ENCODE data around the gene PPIF. TPM values are rescaled to one million over a fixed set of nuclear protein-coding genes. Genes with fewer than 3 reads are reported as not detected.

PPIF gene
- total and polyA plus RNA-seq, 2 of the 4 experiments (the other 2 are of a cell fraction), result 29.2 to 130 TPM

DNA sequence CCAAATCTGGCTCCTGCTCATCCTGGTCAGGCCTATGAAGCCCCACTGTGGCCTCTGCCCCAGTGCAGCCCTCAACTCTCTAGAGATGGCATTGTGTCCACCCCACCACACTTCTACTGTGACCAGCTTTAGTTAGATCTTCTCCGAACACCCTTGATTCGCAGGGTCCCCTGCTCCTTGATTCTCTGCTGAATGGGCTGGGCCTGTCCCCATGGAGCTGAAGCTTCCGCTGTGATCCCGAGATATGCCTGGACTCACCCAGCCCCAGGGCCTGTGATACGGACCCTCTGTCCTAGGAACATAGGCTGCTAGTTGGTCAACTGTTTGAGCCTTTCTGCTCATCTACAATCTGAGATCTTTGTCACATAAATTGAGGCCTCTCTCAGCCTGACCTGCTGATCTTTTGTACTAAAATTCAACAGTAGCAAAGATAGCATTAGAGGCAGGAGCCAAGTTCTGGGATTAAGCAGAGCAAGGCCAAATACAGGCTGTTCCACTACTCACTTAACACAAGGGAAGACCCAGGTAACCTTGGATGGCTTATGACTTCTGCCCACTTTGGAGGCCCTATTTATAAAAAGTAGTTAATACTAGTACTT, 6.5 kb upstream of the PPIF start:
- Histone ChIP-seq H4K20me1 (ENCODE audit: insufficient read depth, low read length) (no peaks in the 10 kb centered on the region), H3K9ac (ENCODE audit: low read depth, low read length) (no peak overlapping the region), H2AK5ac (ENCODE audit: low read depth, low read length) (no peak overlapping the region), H3K4ac (ENCODE audit: low read depth, low read length) (no peak overlapping the region), H3K79me1 (ENCODE audit: low read depth in 1 of 2, low read length in 2 of 2) (no peaks in the 10 kb centered on the region), H3K9me3 (ENCODE audit: control insufficient read depth, insufficient read depth, low read length) (no peaks in the 10 kb centered on the region), H3K4me1 (ENCODE audit: control insufficient read depth, insufficient read depth, low read length) (0 out of 2 replicates have a peak, but pooled peaks cover 3% of the 10 kb centered on the region), H2BK120ac (ENCODE audit: low read depth, low read length) (no peak overlapping the region), H2BK20ac (ENCODE audit: low read depth, low read length) (0 out of 2 replicates have a peak overlapping the region, but pooled peaks have one; percentile 18), H3K36me3 (ENCODE audit: control insufficient read depth, insufficient read depth, low read length) (no peaks in the 10 kb centered on the region), H3K14ac (replicated peaks; ENCODE audit: low read depth, low read length) (no peak overlapping the region), H2AK9ac (replicated peaks; ENCODE audit: low read depth, low read length, poor library complexity) (no peak overlapping the region), H3K27ac (ENCODE audit: insufficient read depth, low read length) (no peak overlapping the region), H3K23ac (ENCODE audit: low read depth, low read length) (no peak overlapping the region), H3K18ac (ENCODE audit: low read depth, low read length) (no peak overlapping the region), H3K56ac (ENCODE audit: extremely low read depth, insufficient read depth, low read length) (no peak overlapping the region), H3K4me2 (ENCODE audit: low read depth, low read length) (no peak overlapping the region), H4K91ac (ENCODE audit: insufficient read depth, low read depth, low read length) (no peak overlapping the region), H2BK15ac (ENCODE audit: low read depth, low read length) (no peak overlapping the region), H3K4me3 (ENCODE audit: insufficient read depth, low read depth, low read length) (no peak overlapping the region), H2AFZ (replicated peaks; ENCODE audit: low read length, poor library complexity) (no peak overlapping the region), H3K27me3 (ENCODE audit: control insufficient read depth, insufficient read depth, low read length) (no peaks in the 10 kb centered on the region), H2BK5ac (ENCODE audit: low read depth, low read length, poor library complexity, severe bottlenecking) (no peak overlapping the region), H4K5ac (ENCODE audit: low read depth, low read length) (no peak overlapping the region), H4K8ac (ENCODE audit: low read depth in 2 of 2, low read length in 2 of 2) (no peak overlapping the region), H3K9me1 (ENCODE audit: insufficient read depth, low read length) (0 out of 2 replicates have a peak, but pooled peaks cover 4% of the 10 kb centered on the region)
- DNase-seq, result no peak
- in situ Hi-C loops (cut with MboI; ENCODE audit: low sequenced_read_pairs), result no loop called here
- intact Hi-C loops (cut with micrococcal nuclease), result no loop called here
- 84% methylated on average over 5 of the region's 5 CpGs; no CpG with 5 or more reads in 1 of the 2 experiments for WGBS, 2 experiments (ENCODE audit: extremely low coverage in 2 of 2, insufficient read length in 1 of 2)
- ChIA-PET POLR2A (ENCODE audit: unreplicated experiment) (no interaction called here), CTCF (no interaction called here)
- BruUV-seq (replicated peaks), result no TSS peak
- TF ChIP-seq CHD1 (IDR thresholded peaks at IDR 0.05; ENCODE audit: low read depth, low read length) (no peak), MXI1 (IDR thresholded peaks at IDR 0.05; ENCODE audit: borderline replicate concordance, low read depth, low read length) (no peak), MAZ (IDR thresholded peaks at IDR 0.05; ENCODE audit: borderline replicate concordance, low read depth, low read length) (no peak), RCOR1 (IDR thresholded peaks at IDR 0.05; ENCODE audit: insufficient replicate concordance, low read length) (no peak), CTCF (conservative IDR thresholded peaks at IDR 0.05; ENCODE audit: low read depth, low read length) (no peak)
- TF ChIP-seq, protein P1, sequence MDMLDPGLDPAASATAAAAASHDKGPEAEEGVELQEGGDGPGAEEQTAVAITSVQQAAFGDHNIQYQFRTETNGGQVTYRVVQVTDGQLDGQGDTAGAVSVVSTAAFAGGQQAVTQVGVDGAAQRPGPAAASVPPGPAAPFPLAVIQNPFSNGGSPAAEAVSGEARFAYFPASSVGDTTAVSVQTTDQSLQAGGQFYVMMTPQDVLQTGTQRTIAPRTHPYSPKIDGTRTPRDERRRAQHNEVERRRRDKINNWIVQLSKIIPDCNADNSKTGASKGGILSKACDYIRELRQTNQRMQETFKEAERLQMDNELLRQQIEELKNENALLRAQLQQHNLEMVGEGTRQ (IDR thresholded peaks at IDR 0.05; ENCODE audit: low read depth, low read length), result no peak
- no peak for ATAC-seq (ENCODE audit: low read depth)
- dilution Hi-C loops (cut with HindIII; ENCODE audit: low sequenced_read_pairs, unreplicated experiment), result no loop called here
